ENCODE data around the gene FBXL17.
"Not testable (repeated sequence)": the region's sequence is repeated elsewhere in the genome, so short reads cannot be mapped to it uniquely, and the experiment has no call there.

FBXL17 gene

GRCh38 chr5:108396837-108397236 is 14.9 kb upstream of the FBXL17 start:
- not testable (repeated sequence) for H3K4me3 ChIP-seq (ENCODE audit: low read length); H3K4me1 ChIP-seq (ENCODE audit: control insufficient read depth, insufficient read depth, low read length); H3K27me3 ChIP-seq (replicated peaks; ENCODE audit: control insufficient read depth, insufficient read depth, low read length); H3K36me3 ChIP-seq (ENCODE audit: control insufficient read depth, insufficient read depth, low read length, severe bottlenecking); H3K9me3 ChIP-seq (ENCODE audit: control insufficient read depth, low read length); H3K9ac ChIP-seq (ENCODE audit: low read length); DNase-seq (ENCODE audit: low read depth)

DNA sequence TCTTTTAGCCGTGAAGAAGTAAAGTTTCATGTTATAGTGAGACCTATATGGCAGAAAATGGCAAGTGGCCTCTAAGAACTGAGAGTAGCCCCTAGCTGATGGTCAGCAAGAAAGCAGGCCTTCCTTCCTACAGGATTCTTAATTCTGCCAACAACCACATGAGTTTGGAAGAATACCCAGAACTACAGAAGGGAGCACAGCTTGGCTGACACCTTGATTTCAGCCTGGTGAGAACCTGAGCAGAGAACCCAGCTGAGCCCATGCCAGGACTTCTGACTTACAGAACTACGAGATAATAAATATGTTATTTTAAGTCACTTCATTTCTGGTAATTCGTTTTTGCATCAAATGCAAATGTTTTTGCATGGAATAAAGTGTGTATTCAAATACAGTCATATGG is 5.9 kb upstream of the FBXL17 start:
- no peak for DNase-seq (ENCODE audit: low read depth)

GRCh38 chr5:108386345-108387061 is 4.6 kb upstream of the FBXL17 start:
- peak overlapping the region; percentile 36 for H3K9ac ChIP-seq (ENCODE audit: low read length)
- no peak for DNase-seq (ENCODE audit: low read depth)

More for the DNA sequence above, 5.9 kb upstream of the FBXL17 start:
- Histone ChIP-seq H3K36me3 (ENCODE audit: control insufficient read depth, insufficient read depth, low read length, severe bottlenecking) (no peaks in the 10 kb centered on the region), H3K4me1 (ENCODE audit: control insufficient read depth, insufficient read depth, low read length) (peaks cover 11% of the 10 kb centered on the region), H3K27me3 (replicated peaks; ENCODE audit: control insufficient read depth, insufficient read depth, low read length) (no peaks in the 10 kb centered on the region), H3K9ac (ENCODE audit: low read length) (no peak overlapping the region), H3K4me3 (ENCODE audit: low read length) (no peak overlapping the region), H3K9me3 (ENCODE audit: control insufficient read depth, low read length) (no peaks in the 10 kb centered on the region)

DNA sequence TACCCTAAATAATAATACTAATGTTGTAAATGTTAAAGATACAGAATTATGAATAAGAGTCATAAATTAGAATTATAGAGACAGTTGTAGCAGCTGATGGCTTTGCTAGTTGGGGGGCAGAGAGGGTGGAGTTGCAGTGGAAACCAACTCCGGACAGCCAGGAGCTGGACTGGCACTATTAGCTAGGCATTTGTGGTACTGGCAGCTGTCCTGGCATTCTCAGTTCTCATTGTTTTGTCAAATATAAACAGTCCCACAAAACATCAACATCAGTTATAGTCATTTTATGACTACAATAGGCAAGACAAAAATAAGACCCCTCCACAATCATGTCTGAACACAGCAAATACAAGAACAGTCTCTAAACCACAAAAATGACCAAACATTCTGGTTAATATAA is 2.8 kb upstream of the FBXL17 start:
- Histone ChIP-seq H3K9me3 (ENCODE audit: control insufficient read depth, low read length) (no peaks in the 10 kb centered on the region), H3K4me3 (ENCODE audit: low read length) (no peak overlapping the region), H3K9ac (ENCODE audit: low read length) (no peak overlapping the region), H3K4me1 (ENCODE audit: control insufficient read depth, insufficient read depth, low read length) (peaks cover 20% of the 10 kb centered on the region), H3K27me3 (replicated peaks; ENCODE audit: control insufficient read depth, insufficient read depth, low read length) (no peaks in the 10 kb centered on the region), H3K36me3 (ENCODE audit: control insufficient read depth, insufficient read depth, low read length, severe bottlenecking) (no peaks in the 10 kb centered on the region)
- DNase-seq (ENCODE audit: low read depth) = no peak

More at GRCh38 chr5:108386345-108387061, 4.6 kb upstream of the FBXL17 start:
- Histone ChIP-seq H3K4me1 (ENCODE audit: control insufficient read depth, insufficient read depth, low read length) (peaks cover 14% of the 10 kb centered on the region), H3K36me3 (ENCODE audit: control insufficient read depth, insufficient read depth, low read length, severe bottlenecking) (no peaks in the 10 kb centered on the region), H3K4me3 (ENCODE audit: low read length) (no peak overlapping the region), H3K27me3 (replicated peaks; ENCODE audit: control insufficient read depth, insufficient read depth, low read length) (no peaks in the 10 kb centered on the region), H3K9me3 (ENCODE audit: control insufficient read depth, low read length) (no peaks in the 10 kb centered on the region)

DNA sequence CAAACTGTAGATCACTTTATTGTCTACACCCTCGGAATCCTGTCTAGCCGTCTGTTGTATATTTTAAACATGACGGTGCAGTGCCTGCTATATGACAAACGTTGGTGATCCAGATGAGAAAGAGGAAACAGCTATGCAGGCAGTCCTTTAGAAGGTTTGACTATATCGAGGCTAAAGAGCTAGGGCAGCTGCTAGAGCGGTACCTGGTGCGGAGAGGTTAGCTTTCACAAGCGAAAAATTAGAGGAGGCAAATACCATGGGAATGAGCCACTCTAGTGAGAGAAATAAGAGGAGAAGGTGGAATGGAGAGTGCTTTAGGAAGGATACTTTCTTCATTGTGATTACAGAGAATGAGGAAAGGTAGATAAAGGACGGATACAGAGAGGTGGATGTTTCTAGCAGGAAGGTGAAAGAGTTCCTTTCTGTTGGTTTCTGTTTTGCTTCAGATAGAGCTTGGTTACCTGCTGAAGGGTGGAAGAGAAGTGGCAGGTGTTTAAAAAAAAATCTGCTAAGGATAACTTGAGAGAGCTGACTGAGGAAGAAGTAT is 959 bp upstream of the FBXL17 start:
- Histone ChIP-seq H3K27me3 (replicated peaks; ENCODE audit: control insufficient read depth, insufficient read depth, low read length) (no peaks in the 10 kb centered on the region), H3K36me3 (ENCODE audit: control insufficient read depth, insufficient read depth, low read length, severe bottlenecking) (no peaks in the 10 kb centered on the region), H3K4me3 (ENCODE audit: low read length) (peak overlapping the region; percentile 89), H3K9me3 (ENCODE audit: control insufficient read depth, low read length) (no peaks in the 10 kb centered on the region), H3K9ac (ENCODE audit: low read length) (peak overlapping the region; percentile 98), H3K4me1 (ENCODE audit: control insufficient read depth, insufficient read depth, low read length) (peaks cover 33% of the 10 kb centered on the region)
- peak; percentile 63 for DNase-seq (ENCODE audit: low read depth)

DNA sequence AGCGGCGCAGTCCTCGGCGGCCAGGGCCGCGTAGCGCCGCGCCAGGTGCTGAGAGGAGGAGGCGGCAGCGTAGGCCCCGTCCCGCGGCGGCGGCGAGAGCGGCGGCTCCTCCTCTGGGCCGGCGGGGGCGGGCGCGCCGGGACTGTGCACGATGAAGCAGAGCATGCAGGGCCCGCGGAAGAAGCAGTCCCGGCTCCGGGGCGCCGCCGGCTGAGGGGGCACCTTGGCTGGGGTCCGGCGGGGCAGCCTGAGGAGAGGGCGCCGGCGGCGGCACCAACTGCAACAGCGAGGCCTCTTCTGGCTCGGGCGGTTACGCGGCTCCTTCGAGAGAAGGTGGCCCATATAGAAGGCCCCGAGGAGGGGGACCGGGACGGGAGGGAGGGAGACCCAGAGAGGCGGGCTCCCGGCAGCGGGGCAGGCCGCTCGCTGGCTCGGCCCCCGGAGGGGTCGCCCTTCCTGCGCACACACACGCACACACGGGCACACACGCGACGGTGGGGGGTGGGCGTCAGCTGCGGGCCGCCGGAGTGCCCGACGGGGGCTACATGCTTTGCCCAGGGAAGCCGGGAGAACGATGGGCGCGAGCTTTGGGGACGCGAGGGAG is 446 bp downstream of the FBXL17 start:
- Histone ChIP-seq H3K36me3 (ENCODE audit: control insufficient read depth, insufficient read depth, low read length, severe bottlenecking) (no peaks in the 10 kb centered on the region), H3K9me3 (ENCODE audit: control insufficient read depth, low read length) (no peaks in the 10 kb centered on the region), H3K9ac (ENCODE audit: low read length) (peak overlapping the region; percentile 98), H3K27me3 (replicated peaks; ENCODE audit: control insufficient read depth, insufficient read depth, low read length) (no peaks in the 10 kb centered on the region), H3K4me3 (ENCODE audit: low read length) (peak overlapping the region; percentile 89), H3K4me1 (ENCODE audit: control insufficient read depth, insufficient read depth, low read length) (peaks cover 28% of the 10 kb centered on the region)
- DNase-seq (ENCODE audit: low read depth) = peak; percentile 83

DNA sequence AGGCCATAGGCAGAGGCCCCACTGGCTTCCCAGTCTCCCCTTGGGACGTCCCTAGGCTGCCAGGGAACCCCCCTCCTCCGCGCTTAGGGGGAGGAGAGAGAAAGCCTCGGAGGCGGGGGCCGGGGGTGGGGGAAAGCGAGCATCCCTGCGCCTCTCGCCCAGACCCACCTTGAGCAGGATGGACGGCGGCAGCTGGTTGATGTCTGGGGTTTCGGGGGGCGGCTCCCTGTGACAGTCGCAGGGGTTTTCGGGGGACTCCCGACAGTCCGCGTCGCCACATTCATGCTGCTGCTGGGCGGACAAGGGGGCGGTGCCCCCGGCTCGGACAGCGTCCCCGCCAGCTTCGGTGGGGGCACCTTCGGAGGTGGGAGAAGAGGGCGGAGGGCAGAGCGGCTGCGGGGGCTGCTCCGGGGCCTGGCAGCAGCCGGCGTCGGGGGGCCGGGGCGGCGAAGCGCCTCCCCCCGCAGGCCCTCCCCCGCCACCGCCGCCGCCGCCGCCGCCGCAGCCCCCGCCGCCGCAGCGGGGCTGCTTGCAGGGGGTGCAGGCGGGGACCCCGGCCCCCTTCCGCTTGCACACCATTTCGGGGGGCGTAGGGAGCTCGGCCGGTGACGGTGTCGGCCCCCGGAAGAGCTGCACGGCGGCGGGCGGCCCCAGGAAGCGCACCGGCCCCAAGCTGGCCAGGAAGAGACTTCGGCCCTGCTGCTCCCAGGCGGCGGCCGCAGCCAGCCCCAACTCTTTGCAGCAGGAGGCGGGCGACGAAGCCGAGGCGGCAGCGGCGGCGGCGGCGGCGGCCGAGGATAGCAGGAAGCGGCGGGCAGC is 1.2 kb downstream of the FBXL17 start:
- peak; percentile 69 for DNase-seq (ENCODE audit: low read depth)
- H3K4me3 ChIP-seq (ENCODE audit: low read length) = peak overlapping the region; percentile 89
- H3K27me3 ChIP-seq (replicated peaks; ENCODE audit: control insufficient read depth, insufficient read depth, low read length) = no peaks in the 10 kb centered on the region
- no peaks in the 10 kb centered on the region for H3K36me3 ChIP-seq (ENCODE audit: control insufficient read depth, insufficient read depth, low read length, severe bottlenecking)
- H3K9me3 ChIP-seq (ENCODE audit: control insufficient read depth, low read length) = peaks cover 6% of the 10 kb centered on the region
- peaks cover 25% of the 10 kb centered on the region for H3K4me1 ChIP-seq (ENCODE audit: control insufficient read depth, insufficient read depth, low read length)
- peak overlapping the region; percentile 98 for H3K9ac ChIP-seq (ENCODE audit: low read length)

GRCh38 chr5:108379722-108380530 is 2.0 kb downstream of the FBXL17 start:
- Histone ChIP-seq H3K36me3 (ENCODE audit: control insufficient read depth, insufficient read depth, low read length, severe bottlenecking) (no peaks in the 10 kb centered on the region), H3K4me3 (ENCODE audit: low read length) (peak overlapping the region; percentile 89), H3K27me3 (replicated peaks; ENCODE audit: control insufficient read depth, insufficient read depth, low read length) (no peaks in the 10 kb centered on the region), H3K4me1 (ENCODE audit: control insufficient read depth, insufficient read depth, low read length) (peaks cover 25% of the 10 kb centered on the region), H3K9ac (ENCODE audit: low read length) (peak overlapping the region; percentile 98), H3K9me3 (ENCODE audit: control insufficient read depth, low read length) (peaks cover 14% of the 10 kb centered on the region)
- peak; percentile 24 for DNase-seq (ENCODE audit: low read depth)

- peaks cover 43% of the 10 kb centered on the region for H3K9me3 ChIP-seq (ENCODE audit: control insufficient read depth, low read length)
- H3K9ac ChIP-seq (ENCODE audit: low read length) = no peak overlapping the region
- peaks cover 4% of the 10 kb centered on the region for H3K36me3 ChIP-seq (ENCODE audit: control insufficient read depth, insufficient read depth, low read length, severe bottlenecking)
- H3K27me3 ChIP-seq (replicated peaks; ENCODE audit: control insufficient read depth, insufficient read depth, low read length) = no peaks in the 10 kb centered on the region
- peaks cover 19% of the 10 kb centered on the region for H3K4me1 ChIP-seq (ENCODE audit: control insufficient read depth, insufficient read depth, low read length)
- no peak for DNase-seq (ENCODE audit: low read depth)
- H3K4me3 ChIP-seq (ENCODE audit: low read length) = no peak overlapping the region
Observed at GRCh38 chr5:108375768-108376167, 6.1 kb downstream of the FBXL17 start.

DNA sequence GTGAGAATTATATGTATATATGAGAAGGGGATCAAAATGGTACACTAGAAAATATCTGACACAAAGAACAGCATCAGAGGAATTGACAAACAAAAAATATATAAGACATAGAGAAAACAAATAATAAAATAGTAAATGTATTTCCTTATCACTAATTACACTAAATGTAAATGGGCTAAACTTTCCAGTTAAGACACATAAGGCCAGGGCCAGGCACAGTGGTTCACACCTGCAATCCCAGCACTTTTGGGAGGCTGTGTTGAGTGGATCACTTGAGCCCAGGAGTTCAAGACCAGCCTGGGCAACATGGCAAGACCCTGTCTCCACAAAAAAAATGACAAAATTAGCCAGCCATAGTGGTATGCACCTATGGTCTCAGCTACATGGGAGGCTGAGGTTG is 8.5 kb downstream of the FBXL17 start:
- DNase-seq (ENCODE audit: low read depth) = no peak
- H3K4me1 ChIP-seq (ENCODE audit: control insufficient read depth, insufficient read depth, low read length) = no peaks in the 10 kb centered on the region
- no peak overlapping the region for H3K9ac ChIP-seq (ENCODE audit: low read length)
- H3K9me3 ChIP-seq (ENCODE audit: control insufficient read depth, low read length) = peaks cover 43% of the 10 kb centered on the region
- no peaks in the 10 kb centered on the region for H3K27me3 ChIP-seq (replicated peaks; ENCODE audit: control insufficient read depth, insufficient read depth, low read length)
- peak overlapping the region; percentile 50 for H3K4me3 ChIP-seq (ENCODE audit: low read length)
- peaks cover 4% of the 10 kb centered on the region for H3K36me3 ChIP-seq (ENCODE audit: control insufficient read depth, insufficient read depth, low read length, severe bottlenecking)
